SK-N-SH (cell line): ENCODE results near the gene LDLRAD1. TPM values are rescaled to one million over a fixed set of nuclear protein-coding genes. Genes with fewer than 3 reads are reported as not detected.

Experiments used
- CTCF ChIA-PET: fragments of 300-600, 350-600 bp; formaldehyde crosslinking; extraction: SDS; loops from one replicate; lab custom pipeline; 2021; lab: Yijun Ruan, JAX
- POLR2A ChIA-PET: fragments of 350-600 bp; sonication (Branson Sonifier 250); formaldehyde crosslinking; extraction: SDS; loops from one replicate; lab custom pipeline; 2020; ENCODE audit warnings: antibody characterized with exemption, inconsistent platforms; lab: Yijun Ruan, JAX
- DNase-seq: peaks from one replicate; pipeline ENCODE4 v3.0.0; 2012
- H2AFZ ChIP-seq: fragments of 200-600 bp; sonication (generic); 2 replicates; pipeline ENCODE4 v1.8.1; 2016; ENCODE audit warnings: antibody characterized with exemption, mild to moderate bottlenecking, low read depth
- H3F3A ChIP-seq: fragments of 200-600 bp; sonication (generic); replicated peaks from 2 replicates; pipeline ENCODE3; 2016; ENCODE audit warnings: antibody characterized with exemption, mild to moderate bottlenecking; ENCODE audit not compliant: insufficient read depth
- H3K27ac ChIP-seq, 2 experiments: fragments of 200-500 bp in 1 of 2; fragments of 200-600 bp in 1 of 2; sonication (Bioruptor generic) in 1 of 2; sonication (generic), shearing (Covaris generic) in 1 of 2; 2 replicates each; pipeline versions ENCODE4 v1.5.1 to v1.6.1; 2014 to 2016; ENCODE audit warnings: low read depth in 2 of 2, inconsistent platforms in 1 of 2, low read length in 1 of 2, mild to moderate bottlenecking in 1 of 2, mixed read lengths in 1 of 2
- H3K27me3 ChIP-seq: fragments of 200-600 bp; sonication (generic), shearing (Covaris generic); 2 replicates; pipeline ENCODE4 v1.6.1; 2016; ENCODE audit warnings: mixed run types; ENCODE audit not compliant: insufficient read depth
- H3K36me3 ChIP-seq, 2 experiments: fragments of 200-500 bp in 1 of 2; fragments of 200-600 bp in 1 of 2; sonication (Bioruptor generic) in 1 of 2; sonication (generic) in 1 of 2; replicated peaks in 1 of 2; 2 replicates each; pipeline versions ENCODE3 to v1.5.1; 2014 to 2016; ENCODE audit warnings: low read length in 1 of 2, mild to moderate bottlenecking in 1 of 2; ENCODE audit not compliant: insufficient read depth in 2 of 2, control insufficient read depth in 1 of 2
- H3K4me1 ChIP-seq, 2 experiments: fragments of 200-500 bp in 1 of 2; fragments of 200-600 bp in 1 of 2; sonication (Bioruptor generic) in 1 of 2; sonication (generic), shearing (Covaris generic) in 1 of 2; 2 replicates each; pipeline versions ENCODE4 v1.5.1 to v1.6.1; 2014 to 2016; ENCODE audit warnings: low read depth in 1 of 2, low read length in 1 of 2, mixed run types in 1 of 2; ENCODE audit not compliant: insufficient read depth in 2 of 2, control insufficient read depth in 1 of 2
- H3K4me2 ChIP-seq: fragments of 200-600 bp; sonication (generic), shearing (Covaris generic); 2 replicates; pipeline ENCODE4 v1.6.1; 2017; ENCODE audit warnings: mixed run types
- H3K4me3 ChIP-seq, 2 experiments: fragments of 200-500 bp in 1 of 2; fragments of 200-600 bp in 1 of 2; sonication (Bioruptor generic) in 1 of 2; sonication (generic), shearing (Covaris generic) in 1 of 2; 2 replicates each; pipeline versions ENCODE4 v1.5.1 to v1.8.1; 2014 to 2016; ENCODE audit warnings: low read depth in 2 of 2, inconsistent platforms in 1 of 2, low read length in 1 of 2, mild to moderate bottlenecking in 1 of 2, mixed read lengths in 1 of 2, moderate library complexity in 1 of 2
- H3K79me2 ChIP-seq: fragments of 200-600 bp; sonication (generic); 2 replicates; pipeline ENCODE4 v1.8.1; 2017; ENCODE audit warnings: mild to moderate bottlenecking; ENCODE audit not compliant: insufficient read depth
- H3K9ac ChIP-seq: fragments of 200-600 bp; sonication (generic); 2 replicates; pipeline ENCODE4 v1.6.1; 2017; ENCODE audit warnings: mixed run types
- H3K9me2 ChIP-seq: fragments of 200-600 bp; sonication (generic); 2 replicates; pipeline ENCODE4 v1.6.1; 2017; ENCODE audit warnings: mixed run types
- H3K9me3 ChIP-seq: fragments of 200-600 bp; sonication (generic); 2 replicates; pipeline ENCODE4 v1.6.1; 2017; ENCODE audit warnings: mixed run types, mild to moderate bottlenecking, moderate library complexity
- H4K20me1 ChIP-seq: fragments of 200-600 bp; sonication (generic); 2 replicates; pipeline ENCODE4 v1.6.1; 2017; ENCODE audit warnings: mild to moderate bottlenecking, mixed run types; ENCODE audit not compliant: insufficient read depth
- ELF1 ChIP-seq: IDR thresholded peaks from 2 replicates; pipeline ENCODE4 v1.4.0; 2012
- EP300 ChIP-seq, 2 experiments: IDR thresholded peaks; 2 replicates each; pipeline versions ENCODE4 v1.4.0 to v1.6.1; 2012; ENCODE audit warnings: borderline replicate concordance in 1 of 2, low read depth in 1 of 2, low read length in 1 of 2
- EZH2phosphoT487 ChIP-seq: fragments of 200-600 bp; sonication (generic); IDR thresholded peaks from 2 replicates; pipeline ENCODE4 v1.6.1; 2017; ENCODE audit warnings: low read depth, mixed run types, mild to moderate bottlenecking, antibody characterized with exemption, moderate library complexity, borderline replicate concordance
- FOSL2 ChIP-seq: IDR thresholded peaks from 2 replicates; pipeline ENCODE4 v1.4.0; 2012; ENCODE audit warnings: low read depth, mild to moderate bottlenecking, moderate library complexity, borderline replicate concordance
- GABPA ChIP-seq: IDR thresholded peaks from 2 replicates; pipeline ENCODE4 v1.4.0; 2012; ENCODE audit warnings: low read depth, mild to moderate bottlenecking
- GATA2 ChIP-seq: sonication (generic); formaldehyde crosslinking; IDR thresholded peaks from 2 replicates; pipeline ENCODE4 v1.5.0; 2020; ENCODE audit warnings: mild to moderate bottlenecking, missing genetic modification reagents
- JUND ChIP-seq: IDR thresholded peaks from 2 replicates; pipeline ENCODE4 v1.4.0; 2012
- MEF2A ChIP-seq: IDR thresholded peaks from 2 replicates; pipeline ENCODE4 v1.4.0; 2012; ENCODE audit warnings: low read depth, borderline replicate concordance
- NRF1 ChIP-seq: IDR thresholded peaks from 2 replicates; pipeline ENCODE4 v1.6.1; 2012; ENCODE audit warnings: low read depth, mild to moderate bottlenecking, low read length
- PBX3 ChIP-seq: IDR thresholded peaks from 2 replicates; pipeline ENCODE4; 2012
- RAD21 ChIP-seq: IDR thresholded peaks from 2 replicates; pipeline ENCODE4 v1.6.1; 2012; ENCODE audit warnings: mild to moderate bottlenecking, low read length
- RCOR1 ChIP-seq: fragments of 150-350 bp; IDR thresholded peaks from 2 replicates; pipeline ENCODE4 v1.6.1; 2017; ENCODE audit warnings: antibody characterized with exemption, low read length
- RFX5 ChIP-seq: IDR thresholded peaks from 2 replicates; pipeline ENCODE4 v1.6.1; 2012; ENCODE audit warnings: mild to moderate bottlenecking, improper control_type of control experiment, low read length
- RXRA ChIP-seq: IDR thresholded peaks from 2 replicates; pipeline ENCODE4 v1.4.0; 2012; ENCODE audit warnings: low read depth, mild to moderate bottlenecking, borderline replicate concordance
- TAF1 ChIP-seq: IDR thresholded peaks from 2 replicates; pipeline ENCODE4 v1.6.1; 2012; ENCODE audit warnings: low read depth, mild to moderate bottlenecking, low read length, moderate library complexity, borderline replicate concordance
- TCF12 ChIP-seq: IDR thresholded peaks from 2 replicates; pipeline ENCODE4 v1.4.0; 2012
- USF2 ChIP-seq: fragments of 150-350 bp; IDR thresholded peaks from 2 replicates; pipeline ENCODE4 v1.6.1; 2017; ENCODE audit warnings: antibody characterized with exemption, low read length, low read depth, borderline replicate concordance
- YY1 ChIP-seq: IDR thresholded peaks from 2 replicates; pipeline ENCODE4 v1.4.0; 2012; ENCODE audit warnings: low read depth, mild to moderate bottlenecking
- ZBTB33 ChIP-seq: IDR thresholded peaks from 2 replicates; pipeline ENCODE4 v1.4.0; 2012; ENCODE audit warnings: low read depth, borderline replicate concordance
- WGBS: methylation state at CpG from one replicate; pipeline ENCODE4 v1.1.6; 2017; ENCODE audit warnings: low lambda C conversion rate; 5-methylcytosine and 5-hydroxymethylcytosine counted together
- polyA plus RNA-seq, 3 experiments: library from polyadenylated mRNA; depleted of rRNA; stranded (reverse); fragments of >200 nt; gene quantifications; 2 replicates each; pipeline ENCODE4 v1.2.3, GENCODE V29; 2012

Gene LDLRAD1
- polyA plus RNA-seq, 1 of the 3 experiments (the other 2 are of a cell fraction), result not detected

- WGBS, result 47% methylated on average over 4 of the region's 4 CpGs
- no peak for TF ChIP-seq EZH2phosphoT487
- no peak for TF ChIP-seq RCOR1
- TF ChIP-seq TAF1, result no peak
- TF ChIP-seq MEF2A, result no peak
- no peak for TF ChIP-seq ELF1
- TF ChIP-seq RXRA, result no peak
- TF ChIP-seq YY1, result no peak
- no peak for TF ChIP-seq EP300 (IDR thresholded peaks at IDR 0.05; ENCODE audit: borderline replicate concordance in 1 of 2, low read depth in 1 of 2, low read length in 1 of 2)
- TF ChIP-seq GATA2, result no peak
- no peak for TF ChIP-seq GABPA
- TF ChIP-seq RAD21, result no peak
- TF ChIP-seq FOSL2, result no peak
- no peak for TF ChIP-seq NRF1
- TF ChIP-seq USF2, result no peak
- TF ChIP-seq TCF12, result no peak
- no peaks in the 10 kb centered on the region for H4K20me1 ChIP-seq
- H3K4me1 ChIP-seq, result no peaks in the 10 kb centered on the region; a peak in 1 of 4 replicates
- H3F3A ChIP-seq, result no peaks in the 10 kb centered on the region
- ChIA-PET CTCF (no interaction called here), POLR2A (no interaction called here)
- H3K27ac ChIP-seq, result no peak overlapping the region
- no peaks in the 10 kb centered on the region for H3K9me2 ChIP-seq
- H2AFZ ChIP-seq, result no peak overlapping the region
- H3K9ac ChIP-seq, result no peak overlapping the region
- no peak for DNase-seq
- H3K9me3 ChIP-seq, result no peaks in the 10 kb centered on the region
- no peak overlapping the region for H3K4me3 ChIP-seq
- H3K4me2 ChIP-seq, result no peak overlapping the region
- H3K36me3 ChIP-seq, result no peaks in the 10 kb centered on the region
- H3K27me3 ChIP-seq, result peaks cover 16% of the 10 kb centered on the region; the same call in 1 of the 2 replicates
- H3K79me2 ChIP-seq, result no peaks in the 10 kb centered on the region
Measured at GRCh38 chr1:54009406-54009805, 8.6 kb downstream of the LDLRAD1 start.

GRCh38 chr1:54008876-54009275 is 9.1 kb downstream of the LDLRAD1 start:
- WGBS, result 80% methylated on average over 11 of the region's 13 CpGs
- ChIA-PET CTCF (no interaction called here), POLR2A (no interaction called here)
- H3K9me3 ChIP-seq, result no peaks in the 10 kb centered on the region
- peak; percentile 11 for DNase-seq
- no peaks in the 10 kb centered on the region for H3K79me2 ChIP-seq
- H3K4me1 ChIP-seq, result no peaks in the 10 kb centered on the region
- H3K9ac ChIP-seq, result no peak overlapping the region
- no peak overlapping the region for H2AFZ ChIP-seq
- no peak overlapping the region for H3K27ac ChIP-seq
- no peaks in the 10 kb centered on the region for H3K36me3 ChIP-seq
- TF ChIP-seq TAF1 (no peak), PBX3 (no peak), RFX5 (no peak), RAD21 (no peak), JUND (no peak), ZBTB33 (no peak), ELF1 (no peak), MEF2A (no peak), TCF12 (no peak), USF2 (no peak)
- H3F3A ChIP-seq, result no peaks in the 10 kb centered on the region
- no peak overlapping the region for H3K4me3 ChIP-seq
- no peaks in the 10 kb centered on the region for H3K9me2 ChIP-seq
- H3K27me3 ChIP-seq, result peaks cover 16% of the 10 kb centered on the region; the same call in 1 of the 2 replicates
- H4K20me1 ChIP-seq, result no peaks in the 10 kb centered on the region
- H3K4me2 ChIP-seq, result no peak overlapping the region
